IPS-18c (cell line): Measurements from ENCODE around the gene PRTN3.
"Not testable (repeated sequence)": the region's sequence is repeated elsewhere in the genome, so short reads cannot be mapped to it uniquely, and the experiment has no call there.

Experiments used
- H3K4me3 ChIP-seq: 2 replicates; pipeline ENCODE4 v1.7.0; 2013; ENCODE audit warnings: low read depth, mild to moderate bottlenecking, low read length, moderate library complexity; ENCODE audit not compliant: insufficient read depth
- H3K9me3 ChIP-seq: one replicate; pipeline ENCODE4 v1.6.1; 2013; ENCODE audit warnings: mild to moderate bottlenecking, low read length, moderate library complexity; ENCODE audit not compliant: control insufficient read depth, insufficient read depth

PRTN3 gene

GRCh38 chr19:812049-812746 lies 28.6 kb upstream of the PRTN3 start:
- Histone ChIP-seq H3K9me3 (no peaks in the 10 kb centered on the region), H3K4me3 (no peak overlapping the region)

GRCh38 chr19:812747-813218 lies 28.0 kb upstream of the PRTN3 start:
- Histone ChIP-seq H3K4me3 (no peak overlapping the region), H3K9me3 (no peaks in the 10 kb centered on the region)

GRCh38 chr19:813219-814151 lies 27.3 kb upstream of the PRTN3 start:
- no peaks in the 10 kb centered on the region for H3K9me3 ChIP-seq

GRCh38 chr19:814152-815078 lies 26.4 kb upstream of the PRTN3 start:
- H3K9me3 ChIP-seq = no peaks in the 10 kb centered on the region
- no peak overlapping the region for H3K4me3 ChIP-seq

More at GRCh38 chr19:813219-814151, 27.3 kb upstream of the PRTN3 start:
- H3K4me3 ChIP-seq = no peak overlapping the region

GRCh38 chr19:815079-815774 lies 25.6 kb upstream of the PRTN3 start:
- H3K9me3 ChIP-seq = no peaks in the 10 kb centered on the region
- H3K4me3 ChIP-seq = no peak overlapping the region

GRCh38 chr19:815775-816499 lies 24.9 kb upstream of the PRTN3 start:
- H3K9me3 ChIP-seq = no peaks in the 10 kb centered on the region
- H3K4me3 ChIP-seq = no peak overlapping the region

GRCh38 chr19:816500-816857 lies 24.3 kb upstream of the PRTN3 start:
- H3K9me3 ChIP-seq = no peaks in the 10 kb centered on the region
- no peak overlapping the region for H3K4me3 ChIP-seq

- not testable (repeated sequence) for H3K9me3 ChIP-seq, H3K4me3 ChIP-seq
Observed at GRCh38 chr19:820212-820611, 20.6 kb upstream of the PRTN3 start.

GRCh38 chr19:821231-821824 lies 19.5 kb upstream of the PRTN3 start:
- no peaks in the 10 kb centered on the region for H3K9me3 ChIP-seq
- peak overlapping the region; percentile 57 for H3K4me3 ChIP-seq

GRCh38 chr19:821825-822503 lies 18.8 kb upstream of the PRTN3 start, which contains the start of gene PLPPR3:
Gene PLPPR3, minus strand, starts transcription at chr19:821955. Its CDS starts 396 bp downstream, at chr19:821559.
- peak within 1 kb of the TSS; percentile 57 for H3K4me3 ChIP-seq
- no peaks in the 10 kb centered on the region for H3K9me3 ChIP-seq

- H3K9me3 ChIP-seq = no peaks in the 10 kb centered on the region
- H3K4me3 ChIP-seq = no peak overlapping the region
Observed at GRCh38 chr19:823565-824121, 17.2 kb upstream of the PRTN3 start.

- H3K9me3 ChIP-seq = no peaks in the 10 kb centered on the region
- H3K4me3 ChIP-seq = no peak overlapping the region
Observed at GRCh38 chr19:824885-825284, 15.9 kb upstream of the PRTN3 start.

GRCh38 chr19:825897-826644 lies 14.7 kb upstream of the PRTN3 start:
- H3K4me3 ChIP-seq = no peak overlapping the region
- H3K9me3 ChIP-seq = no peaks in the 10 kb centered on the region

GRCh38 chr19:827314-827709 lies 13.5 kb upstream of the PRTN3 start:
- no peak overlapping the region for H3K4me3 ChIP-seq
- H3K9me3 ChIP-seq = no peaks in the 10 kb centered on the region
